PFSK-1 (cell line): ENCODE results near the gene CLN5.

Experiments
- POLR2AphosphoS5 ChIP-seq: IDR thresholded peaks from 2 replicates; pipeline ENCODE4 v1.6.1; 2012; ENCODE audit warnings: low read depth, mild to moderate bottlenecking, control low read depth, low read length, moderate library complexity
- REST ChIP-seq, 2 experiments: IDR thresholded peaks; 2 replicates each; pipeline versions ENCODE4 v1.6.1 to v1.8.0; 2011 to 2012; ENCODE audit warnings: low read depth in 2 of 2, low read length in 2 of 2, control low read depth in 1 of 2, inconsistent platforms in 1 of 2, mild to moderate bottlenecking in 1 of 2, moderate library complexity in 1 of 2; ENCODE audit not compliant: insufficient read depth in 1 of 2
- TAF1 ChIP-seq: IDR thresholded peaks from 2 replicates; pipeline ENCODE4 v1.6.1; 2012; ENCODE audit warnings: low read length, control low read depth, borderline replicate concordance; ENCODE audit not compliant: insufficient read depth

DNA sequence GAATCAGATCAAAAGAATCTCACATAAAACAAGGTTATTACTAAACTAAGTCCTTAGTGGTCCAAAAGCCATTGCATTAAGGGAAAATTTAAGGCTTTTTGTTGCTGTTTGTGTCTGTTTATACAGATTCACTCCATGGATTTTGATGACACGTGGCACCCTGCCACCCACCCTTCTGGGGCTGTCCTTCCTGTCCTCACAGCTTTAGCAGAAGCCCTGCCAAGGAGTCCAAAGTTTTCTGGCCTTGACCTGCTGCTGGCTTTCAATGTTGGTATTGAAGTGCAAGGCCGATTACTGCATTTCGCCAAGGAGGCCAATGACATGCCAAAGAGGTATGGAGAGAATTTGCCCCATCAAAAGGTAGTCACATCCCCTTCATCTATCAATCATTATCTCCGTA is 36.7 kb upstream of the CLN5 start:
- TF ChIP-seq TAF1: no peak
- no peak for TF ChIP-seq REST (IDR thresholded peaks at IDR 0.05; ENCODE audit: insufficient read depth in 1 of 2, low read depth in 2 of 2, low read length in 2 of 2)
- no peak for TF ChIP-seq POLR2AphosphoS5
